Measurements from ENCODE around the gene AADAC. TPM values are rescaled to one million over a fixed set of nuclear protein-coding genes. Genes with fewer than 3 reads are reported as not detected.

AADAC gene
- polyA plus RNA-seq, 1 experiment = not detected

GRCh38 chr3:151837057-151837456 lies 23.1 kb downstream of the AADAC start:
- peak; percentile 41 for DNase-seq (ENCODE audit: low read depth, low spot score)
- Histone ChIP-seq H3K27ac (ENCODE audit: low read depth, low read length) (no peak overlapping the region), H3K27me3 (ENCODE audit: control insufficient read depth, insufficient read depth, low read length) (no peaks in the 10 kb centered on the region), H3K4me3 (ENCODE audit: low read depth, low read length) (no peak overlapping the region), H3K9me3 (ENCODE audit: control insufficient read depth, insufficient read depth, low read length) (no peaks in the 10 kb centered on the region)
- ChIA-PET POLR2A (interaction anchor here (0.5 kb wide), 1 partner anchor 30 kb away, joined by 10 read pairs; no protein-coding TSS in a partner anchor), CTCF (interaction anchor here (0.7 to 6.2 kb wide), 14 partner anchors 12 to 669 kb away, joined by 3 to 112 read pairs (median 8); no protein-coding TSS in a partner anchor)
- TF ChIP-seq, protein P1, sequence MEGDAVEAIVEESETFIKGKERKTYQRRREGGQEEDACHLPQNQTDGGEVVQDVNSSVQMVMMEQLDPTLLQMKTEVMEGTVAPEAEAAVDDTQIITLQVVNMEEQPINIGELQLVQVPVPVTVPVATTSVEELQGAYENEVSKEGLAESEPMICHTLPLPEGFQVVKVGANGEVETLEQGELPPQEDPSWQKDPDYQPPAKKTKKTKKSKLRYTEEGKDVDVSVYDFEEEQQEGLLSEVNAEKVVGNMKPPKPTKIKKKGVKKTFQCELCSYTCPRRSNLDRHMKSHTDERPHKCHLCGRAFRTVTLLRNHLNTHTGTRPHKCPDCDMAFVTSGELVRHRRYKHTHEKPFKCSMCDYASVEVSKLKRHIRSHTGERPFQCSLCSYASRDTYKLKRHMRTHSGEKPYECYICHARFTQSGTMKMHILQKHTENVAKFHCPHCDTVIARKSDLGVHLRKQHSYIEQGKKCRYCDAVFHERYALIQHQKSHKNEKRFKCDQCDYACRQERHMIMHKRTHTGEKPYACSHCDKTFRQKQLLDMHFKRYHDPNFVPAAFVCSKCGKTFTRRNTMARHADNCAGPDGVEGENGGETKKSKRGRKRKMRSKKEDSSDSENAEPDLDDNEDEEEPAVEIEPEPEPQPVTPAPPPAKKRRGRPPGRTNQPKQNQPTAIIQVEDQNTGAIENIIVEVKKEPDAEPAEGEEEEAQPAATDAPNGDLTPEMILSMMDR (IDR thresholded peaks at IDR 0.05; ENCODE audit: low read depth, low read length) = no peak

GRCh38 chr3:151838574-151839312 lies 24.8 kb downstream of the AADAC start:
- peak; percentile 65 for DNase-seq (ENCODE audit: low read depth, low spot score)
- Histone ChIP-seq H3K27me3 (ENCODE audit: control insufficient read depth, insufficient read depth, low read length) (no peaks in the 10 kb centered on the region), H3K4me3 (ENCODE audit: low read depth, low read length) (no peak overlapping the region), H3K27ac (ENCODE audit: low read depth, low read length) (no peak overlapping the region), H3K9me3 (ENCODE audit: control insufficient read depth, insufficient read depth, low read length) (no peaks in the 10 kb centered on the region)
- TF ChIP-seq, protein P1 (IDR thresholded peaks at IDR 0.05; ENCODE audit: low read depth, low read length) = peak; percentile 81
- POLR2A ChIA-PET = no interaction called here
- CTCF ChIA-PET = interaction anchor here (0.6 to 6.2 kb wide), 43 partner anchors 10 to 735 kb away, joined by 3 to 112 read pairs (median 4); no protein-coding TSS in a partner anchor

DNA sequence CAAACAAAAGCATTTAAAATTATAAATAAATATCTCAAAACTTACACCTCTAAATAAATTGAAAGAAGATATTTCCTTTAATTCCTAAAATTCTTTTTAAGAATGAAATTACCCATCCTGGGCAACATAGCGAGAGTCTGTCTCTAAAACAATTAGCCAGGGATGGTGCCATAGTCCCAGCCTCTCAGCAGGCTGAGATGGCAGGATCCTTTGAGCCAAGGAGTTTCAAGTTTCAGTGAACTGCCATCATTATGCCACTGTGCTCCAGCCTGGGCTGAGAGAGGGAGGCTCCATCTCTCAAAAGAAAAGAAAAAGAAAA lies 25.4 kb downstream of the AADAC start:
- Histone ChIP-seq H3K27me3 (ENCODE audit: control insufficient read depth, insufficient read depth, low read length) (no peaks in the 10 kb centered on the region), H3K4me3 (ENCODE audit: low read depth, low read length) (no peak overlapping the region), H3K9me3 (ENCODE audit: control insufficient read depth, insufficient read depth, low read length) (no peaks in the 10 kb centered on the region), H3K27ac (ENCODE audit: low read depth, low read length) (no peak overlapping the region)
- no peak for DNase-seq (ENCODE audit: low read depth, low spot score)
- ChIA-PET CTCF (interaction anchor here (0.7 to 6.2 kb wide), 27 partner anchors 9 to 735 kb away, joined by 3 to 112 read pairs (median 6); no protein-coding TSS in a partner anchor), POLR2A (no interaction called here)
- TF ChIP-seq, protein P1 (IDR thresholded peaks at IDR 0.05; ENCODE audit: low read depth, low read length) = no peak

- DNase-seq (ENCODE audit: low read depth, low spot score) = no peak
- ChIA-PET CTCF (interaction anchor here (1.0 to 2.0 kb wide), 7 partner anchors 77 to 733 kb away, joined by 3 to 7 read pairs (median 4); no protein-coding TSS in a partner anchor), POLR2A (no interaction called here)
- TF ChIP-seq, protein P1 (IDR thresholded peaks at IDR 0.05; ENCODE audit: low read depth, low read length) = no peak
- Histone ChIP-seq H3K27ac (ENCODE audit: low read depth, low read length) (no peak overlapping the region), H3K27me3 (ENCODE audit: control insufficient read depth, insufficient read depth, low read length) (no peaks in the 10 kb centered on the region), H3K9me3 (ENCODE audit: control insufficient read depth, insufficient read depth, low read length) (no peaks in the 10 kb centered on the region), H3K4me3 (ENCODE audit: low read depth, low read length) (no peak overlapping the region)
These were observed 27.9 kb downstream of the AADAC start for GRCh38 chr3:151841801-151842200.

DNA sequence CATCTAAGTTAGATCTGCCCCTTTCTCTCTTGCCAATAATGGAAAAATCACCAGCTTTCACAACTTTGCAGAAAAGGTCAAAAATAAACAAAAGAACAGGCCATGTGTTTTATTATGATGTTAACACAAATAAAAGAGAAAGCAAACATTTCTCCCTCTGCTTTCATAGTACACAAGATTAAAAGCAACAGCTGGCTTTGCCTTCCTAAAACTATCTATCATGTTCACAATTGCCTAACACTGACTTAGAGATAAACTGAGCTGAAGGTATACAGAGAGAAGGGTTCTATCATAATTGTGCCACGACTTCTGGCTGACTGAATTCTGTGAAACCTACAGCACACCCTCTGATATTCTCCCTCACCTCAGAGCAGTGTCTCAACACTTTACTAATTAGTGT lies 29.4 kb downstream of the AADAC start:
- ChIA-PET POLR2A (no interaction called here), CTCF (no interaction called here)
- Histone ChIP-seq H3K9me3 (ENCODE audit: control insufficient read depth, insufficient read depth, low read length) (no peaks in the 10 kb centered on the region), H3K27ac (ENCODE audit: low read depth, low read length) (no peak overlapping the region), H3K27me3 (ENCODE audit: control insufficient read depth, insufficient read depth, low read length) (no peaks in the 10 kb centered on the region), H3K4me3 (ENCODE audit: low read depth, low read length) (no peak overlapping the region)
- TF ChIP-seq, protein P1 (IDR thresholded peaks at IDR 0.05; ENCODE audit: low read depth, low read length) = no peak
- DNase-seq (ENCODE audit: low read depth, low spot score) = no peak
